ENCODE results near the gene ARID5A.

Gene ARID5A

GRCh38 chr2:96558485-96558884, 21.9 kb downstream of the ARID5A start:
- no peak for DNase-seq

GRCh38 chr2:96564026-96564425, 27.5 kb downstream of the ARID5A start:
- no peak for DNase-seq

GRCh38 chr2:96564563-96564962, 28.0 kb downstream of the ARID5A start:
- no peak for DNase-seq

GRCh38 chr2:96565111-96565510, 28.6 kb downstream of the ARID5A start:
- no peak for DNase-seq

- DNase-seq, result no peak
Measured at GRCh38 chr2:96568094-96568493, 31.5 kb downstream of the ARID5A start.

GRCh38 chr2:96574364-96574763, 37.8 kb downstream of the ARID5A start:
- no peak for DNase-seq

GRCh38 chr2:96575785-96576456, 39.4 kb downstream of the ARID5A start:
- DNase-seq, result no peak

GRCh38 chr2:96577501-96577900, 40.9 kb downstream of the ARID5A start:
- no peak for DNase-seq

GRCh38 chr2:96578731-96579130, 42.2 kb downstream of the ARID5A start:
- DNase-seq, result no peak

GRCh38 chr2:96579422-96579821, 42.9 kb downstream of the ARID5A start:
- DNase-seq, result no peak

- DNase-seq, result no peak
Measured at GRCh38 chr2:96580771-96581170, 44.2 kb downstream of the ARID5A start.

- no peak for DNase-seq
Measured at GRCh38 chr2:96584017-96584416, 47.5 kb downstream of the ARID5A start.

GRCh38 chr2:96587843-96588242, 51.3 kb downstream of the ARID5A start:
- no peak for DNase-seq

GRCh38 chr2:96591054-96591453, 54.5 kb downstream of the ARID5A start:
- no peak for DNase-seq

GRCh38 chr2:96591494-96591893, 54.9 kb downstream of the ARID5A start:
- DNase-seq, result no peak

- no peak for DNase-seq
Measured at GRCh38 chr2:96594282-96594681, 57.7 kb downstream of the ARID5A start.

- peak in 1 of 2 donors; percentile 41 for DNase-seq
Measured at GRCh38 chr2:96594691-96595152, 58.2 kb downstream of the ARID5A start.

- DNase-seq, result no peak
Measured at GRCh38 chr2:96596596-96596995, 60.0 kb downstream of the ARID5A start.

GRCh38 chr2:96599941-96600340, 63.4 kb downstream of the ARID5A start:
- DNase-seq, result no peak

- no peak for DNase-seq
Measured at GRCh38 chr2:96601382-96602292, 65.1 kb downstream of the ARID5A start.

Data from CD4-positive, alpha-beta T cell treated with Interleukin-4 for 1 hour (primary cell).